BLaER1 treated with 17β-estradiol and CSF1 and Interleukin-3, amounts not matched to agents 10 nM and 100 nM (cell line): ENCODE measurements around the gene IL17RA.

Experiments
- H3K27ac ChIP-seq, 11 experiments: shearing (Covaris generic); formaldehyde crosslinking; 2 replicates each; pipeline ENCODE4 v1.8.1; 2022
- H3K27me3 ChIP-seq, 11 experiments: shearing (Covaris generic); formaldehyde crosslinking; 2 replicates each; pipeline ENCODE4 v1.8.1; 2022
- H3K36me3 ChIP-seq, 11 experiments: shearing (Covaris generic); formaldehyde crosslinking; 2 replicates each; pipeline ENCODE4 v1.8.1; 2022
- H3K4me1 ChIP-seq, 10 experiments: shearing (Covaris generic); formaldehyde crosslinking; 2 replicates each; pipeline ENCODE4 v1.8.1; 2022
- H3K4me2 ChIP-seq, 11 experiments: shearing (Covaris generic); formaldehyde crosslinking; 2 replicates each; pipeline ENCODE4 v1.8.1; 2022
- H3K4me3 ChIP-seq, 10 experiments: shearing (Covaris generic); formaldehyde crosslinking; 2 replicates each; pipeline ENCODE4 v1.8.1; 2022
- H3K9ac ChIP-seq, 11 experiments: shearing (Covaris generic); formaldehyde crosslinking; 2 replicates each; pipeline ENCODE4 v1.8.1; 2022
- H3K9me3 ChIP-seq, 11 experiments: shearing (Covaris generic); formaldehyde crosslinking; replicated peaks in 1 of 11; 2 replicates each; pipeline ENCODE4 v1.8.1; 2022
- H4K20me1 ChIP-seq, 11 experiments: shearing (Covaris generic); formaldehyde crosslinking; 2 replicates each; pipeline ENCODE4 v1.8.1; 2022
- Cebpa-rat ChIP-seq, 11 experiments: shearing (Covaris generic); IDR thresholded peaks; 2 replicates each; pipeline ENCODE4 v1.8.1; 2022

IL17RA gene

GRCh38 chr22:17090550-17090949, 5.8 kb downstream of the IL17RA start:
- H3K36me3 ChIP-seq, result peaks cover 27 to 100% (median 88%) of the 10 kb centered on the region in 11 experiments
- H3K9me3 ChIP-seq, result 0 out of 22 replicates have a peak, but pooled peaks cover 0 to 4% (median 0%) of the 10 kb centered on the region in 11 experiments
- peak overlapping the region in 10 of 11 experiments; percentile 26 to 100 (median 99); a peak in 12 of 22 replicates for H3K27ac ChIP-seq
- H3K9ac ChIP-seq, result peak overlapping the region in 4 of 11 experiments; percentile 20 to 99 (median 56); a peak in 3 of 22 replicates
- H3K27me3 ChIP-seq, result no peaks in the 10 kb centered on the region
- H3K4me3 ChIP-seq, result peak overlapping the region in 5 of 10 experiments; percentile 5 to 100 (median 100); a peak in 6 of 20 replicates
- peak overlapping the region; percentile 28 to 100 (median 97) for H3K4me2 ChIP-seq
- TF ChIP-seq Cebpa-rat (IDR thresholded peaks at IDR 0.05), result no peak
- peaks cover 76 to 93% (median 78%) of the 10 kb centered on the region in 10 experiments for H3K4me1 ChIP-seq
- H4K20me1 ChIP-seq, result peaks cover 78 to 100% (median 96%) of the 10 kb centered on the region in 11 experiments

GRCh38 chr22:17091851-17092250, 7.1 kb downstream of the IL17RA start:
- peaks cover 32 to 100% (median 89%) of the 10 kb centered on the region in 11 experiments for H3K36me3 ChIP-seq
- H3K27me3 ChIP-seq, result no peaks in the 10 kb centered on the region
- peak overlapping the region; percentile 4 to 100 (median 96) for H3K4me2 ChIP-seq

GRCh38 chr22:17093081-17093480, 8.3 kb downstream of the IL17RA start:
- Histone ChIP-seq H4K20me1 (peaks cover 60 to 100% (median 81%) of the 10 kb centered on the region in 11 experiments), H3K27ac (peak overlapping the region in 9 of 11 experiments; percentile 21 to 100 (median 49); a peak in 14 of 22 replicates), H3K9ac (peak overlapping the region in 6 of 11 experiments; percentile 1 to 57 (median 34); a peak in 8 of 22 replicates), H3K4me1 (peaks cover 80 to 100% (median 99%) of the 10 kb centered on the region in 10 experiments), H3K36me3 (peaks cover 43 to 99% (median 91%) of the 10 kb centered on the region in 11 experiments), H3K9me3 (0 out of 22 replicates have a peak, but pooled peaks cover 0 to 4% (median 0%) of the 10 kb centered on the region in 11 experiments), H3K27me3 (no peaks in the 10 kb centered on the region), H3K4me2 (peak overlapping the region in 10 of 11 experiments; percentile 6 to 100 (median 96); a peak in 16 of 22 replicates), H3K4me3 (peak overlapping the region in 2 of 10 experiments; percentile 11 to 41; a peak in 4 of 20 replicates)
- no peak for TF ChIP-seq Cebpa-rat (IDR thresholded peaks at IDR 0.05)

More at GRCh38 chr22:17091851-17092250, 7.1 kb downstream of the IL17RA start:
- TF ChIP-seq Cebpa-rat (IDR thresholded peaks at IDR 0.05), result no peak
- H3K9me3 ChIP-seq, result 0 out of 22 replicates have a peak, but pooled peaks cover 0 to 4% (median 0%) of the 10 kb centered on the region in 11 experiments
- peaks cover 70 to 100% (median 93%) of the 10 kb centered on the region in 11 experiments for H4K20me1 ChIP-seq
- peak overlapping the region in 6 of 10 experiments; percentile 3 to 38 (median 22); a peak in 7 of 20 replicates for H3K4me3 ChIP-seq
- H3K4me1 ChIP-seq, result peaks cover 80 to 100% (median 91%) of the 10 kb centered on the region in 10 experiments
- H3K9ac ChIP-seq, result peak overlapping the region in 9 of 11 experiments; percentile 22 to 61 (median 46); a peak in 12 of 22 replicates
- peak overlapping the region in 10 of 11 experiments; percentile 21 to 100 (median 50); a peak in 17 of 22 replicates for H3K27ac ChIP-seq

GRCh38 chr22:17095538-17095937, 10.7 kb downstream of the IL17RA start:
- Histone ChIP-seq H3K36me3 (peaks cover 54 to 94% (median 85%) of the 10 kb centered on the region in 11 experiments), H3K4me1 (peaks cover 74 to 100% (median 97%) of the 10 kb centered on the region in 10 experiments), H3K9ac (peak overlapping the region; percentile 47 to 84 (median 80); a peak in 19 of 22 replicates), H3K4me2 (peak overlapping the region; percentile 78 to 100 (median 95)), H3K27ac (peak overlapping the region; percentile 78 to 98 (median 94); a peak in 21 of 22 replicates), H3K4me3 (peak overlapping the region in 6 of 10 experiments; percentile 19 to 57 (median 39); a peak in 6 of 20 replicates), H3K27me3 (no peaks in the 10 kb centered on the region), H4K20me1 (peaks cover 47 to 80% (median 56%) of the 10 kb centered on the region in 11 experiments), H3K9me3 (0 out of 22 replicates have a peak, but pooled peaks cover 0 to 4% (median 0%) of the 10 kb centered on the region in 11 experiments)
- no peak for TF ChIP-seq Cebpa-rat (IDR thresholded peaks at IDR 0.05)

GRCh38 chr22:17096071-17096470, 11.3 kb downstream of the IL17RA start:
- H3K9ac ChIP-seq, result peak overlapping the region; percentile 47 to 84 (median 80); a peak in 21 of 22 replicates
- H3K9me3 ChIP-seq, result 0 out of 22 replicates have a peak, but pooled peaks cover 0 to under 1% (median 0%) of the 10 kb centered on the region in 11 experiments
- peaks cover 41 to 80% (median 51%) of the 10 kb centered on the region in 11 experiments for H4K20me1 ChIP-seq
- H3K4me1 ChIP-seq, result peaks cover 69 to 100% (median 97%) of the 10 kb centered on the region in 10 experiments
- no peaks in the 10 kb centered on the region for H3K27me3 ChIP-seq
- H3K4me3 ChIP-seq, result peak overlapping the region in 5 of 10 experiments; percentile 39 to 57 (median 39); a peak in 10 of 20 replicates
- peaks cover 57 to 94% (median 86%) of the 10 kb centered on the region in 11 experiments for H3K36me3 ChIP-seq
- peak overlapping the region; percentile 78 to 100 (median 95) for H3K4me2 ChIP-seq
- H3K27ac ChIP-seq, result peak overlapping the region; percentile 78 to 98 (median 94); a peak in 21 of 22 replicates
- no peak for TF ChIP-seq Cebpa-rat (IDR thresholded peaks at IDR 0.05)

GRCh38 chr22:17097062-17097461, 12.3 kb downstream of the IL17RA start:
- Histone ChIP-seq H4K20me1 (peaks cover 31 to 76% (median 41%) of the 10 kb centered on the region in 11 experiments), H3K36me3 (peaks cover 65 to 94% (median 87%) of the 10 kb centered on the region in 11 experiments), H3K9me3 (no peaks in the 10 kb centered on the region), H3K4me2 (peak overlapping the region; percentile 78 to 100 (median 95)), H3K4me1 (peaks cover 59 to 100% (median 97%) of the 10 kb centered on the region in 10 experiments), H3K27ac (peak overlapping the region; percentile 78 to 98 (median 94)), H3K4me3 (peak overlapping the region in 8 of 10 experiments; percentile 37 to 57 (median 39); a peak in 12 of 20 replicates), H3K9ac (peak overlapping the region; percentile 71 to 84 (median 80); a peak in 21 of 22 replicates), H3K27me3 (no peaks in the 10 kb centered on the region)
- no peak for TF ChIP-seq Cebpa-rat (IDR thresholded peaks at IDR 0.05)

GRCh38 chr22:17097701-17098100, 12.9 kb downstream of the IL17RA start:
- H4K20me1 ChIP-seq, result peaks cover 25 to 69% (median 35%) of the 10 kb centered on the region in 11 experiments
- peak overlapping the region; percentile 78 to 98 (median 94) for H3K27ac ChIP-seq
- peak overlapping the region; percentile 78 to 100 (median 95) for H3K4me2 ChIP-seq
- peak overlapping the region in 9 of 10 experiments; percentile 5 to 57 (median 39); a peak in 17 of 20 replicates for H3K4me3 ChIP-seq
- no peaks in the 10 kb centered on the region for H3K9me3 ChIP-seq
- peak overlapping the region; percentile 71 to 84 (median 80) for H3K9ac ChIP-seq
- no peaks in the 10 kb centered on the region for H3K27me3 ChIP-seq
- H3K4me1 ChIP-seq, result peaks cover 54 to 100% (median 97%) of the 10 kb centered on the region in 10 experiments
- peaks cover 71 to 94% (median 89%) of the 10 kb centered on the region in 11 experiments for H3K36me3 ChIP-seq
- TF ChIP-seq Cebpa-rat (IDR thresholded peaks at IDR 0.05), result no peak

- H4K20me1 ChIP-seq, result peaks cover 18 to 63% (median 28%) of the 10 kb centered on the region in 11 experiments
- no peaks in the 10 kb centered on the region for H3K27me3 ChIP-seq
- no peaks in the 10 kb centered on the region for H3K9me3 ChIP-seq
- H3K27ac ChIP-seq, result peak overlapping the region; percentile 78 to 98 (median 94)
- H3K9ac ChIP-seq, result peak overlapping the region; percentile 71 to 87 (median 82); a peak in 21 of 22 replicates
- H3K4me2 ChIP-seq, result peak overlapping the region; percentile 78 to 100 (median 95)
- peak overlapping the region in 7 of 10 experiments; percentile 18 to 57 (median 34); a peak in 11 of 20 replicates for H3K4me3 ChIP-seq
- H3K36me3 ChIP-seq, result peaks cover 73 to 94% (median 89%) of the 10 kb centered on the region in 11 experiments
- H3K4me1 ChIP-seq, result peaks cover 54 to 100% (median 97%) of the 10 kb centered on the region in 10 experiments
- peak; percentile 44 to 100 (median 98); a peak in 20 of 22 replicates for TF ChIP-seq Cebpa-rat (IDR thresholded peaks at IDR 0.05)
These were observed 13.6 kb downstream of the IL17RA start for GRCh38 chr22:17098379-17098819.
